ENCODE data around the gene PTPRM.

GRCh38 chr18:7691206-7691605 lies 124.1 kb downstream of the PTPRM start:
- TF ChIP-seq CTCF (IDR thresholded peaks at IDR 0.05; ENCODE audit: poor library complexity, severe bottlenecking) (no peak), EP300 (conservative IDR thresholded peaks at IDR 0.05; ENCODE audit: poor library complexity, severe bottlenecking) (no peak), POLR2AphosphoS5 (IDR thresholded peaks at IDR 0.05) (no peak), RAD21 (conservative IDR thresholded peaks at IDR 0.05) (no peak), TAF1 (IDR thresholded peaks at IDR 0.05; ENCODE audit: low read depth) (no peak)
